PC-9 (cell line): Measurements from ENCODE around the gene BPIFA1.

Experiments
- EZH2 ChIP-seq: fragments of 200-600 bp; sonication (generic); IDR thresholded peaks from 2 replicates; pipeline ENCODE4 v1.8.0; 2017; ENCODE audit warnings: antibody characterized with exemption, low read depth
- TF ChIP-seq, protein P1 (sequence below): fragments of 200-600 bp; sonication (generic); conservative IDR thresholded peaks from 2 replicates; pipeline ENCODE4 v1.6.1; 2017; ENCODE audit warnings: mixed run types, antibody characterized with exemption, mild to moderate bottlenecking, moderate library complexity

DNA sequence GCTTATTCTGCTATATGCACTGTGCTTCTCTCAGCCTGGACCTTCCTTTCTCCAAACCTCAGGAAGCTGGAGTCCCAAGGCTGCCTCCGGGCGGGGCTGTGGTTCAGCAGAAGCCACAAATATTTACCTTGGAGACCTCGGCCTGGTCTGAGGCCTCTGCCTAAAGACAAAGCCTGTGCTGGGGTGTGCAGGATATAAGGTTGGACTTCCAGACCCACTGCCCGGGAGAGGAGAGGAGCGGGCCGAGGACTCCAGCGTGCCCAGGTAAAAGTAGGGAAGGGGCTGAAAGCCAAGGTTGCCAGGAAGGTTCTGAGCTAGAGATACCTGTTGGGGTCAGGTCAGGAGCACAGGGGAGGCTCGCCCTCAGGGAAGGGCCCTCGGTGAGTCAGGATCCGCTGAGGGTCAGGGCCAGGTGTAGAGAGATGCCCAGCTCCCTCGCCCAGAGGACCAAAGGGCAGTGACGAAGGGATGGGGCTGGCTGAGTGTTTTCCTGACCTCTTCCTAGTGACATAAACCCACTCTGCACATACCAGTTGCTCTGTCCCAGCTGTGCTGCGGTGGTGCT, 47.3 kb downstream of the BPIFA1 start, which contains the start of gene BPIFB1:
- TF ChIP-seq, protein P1, sequence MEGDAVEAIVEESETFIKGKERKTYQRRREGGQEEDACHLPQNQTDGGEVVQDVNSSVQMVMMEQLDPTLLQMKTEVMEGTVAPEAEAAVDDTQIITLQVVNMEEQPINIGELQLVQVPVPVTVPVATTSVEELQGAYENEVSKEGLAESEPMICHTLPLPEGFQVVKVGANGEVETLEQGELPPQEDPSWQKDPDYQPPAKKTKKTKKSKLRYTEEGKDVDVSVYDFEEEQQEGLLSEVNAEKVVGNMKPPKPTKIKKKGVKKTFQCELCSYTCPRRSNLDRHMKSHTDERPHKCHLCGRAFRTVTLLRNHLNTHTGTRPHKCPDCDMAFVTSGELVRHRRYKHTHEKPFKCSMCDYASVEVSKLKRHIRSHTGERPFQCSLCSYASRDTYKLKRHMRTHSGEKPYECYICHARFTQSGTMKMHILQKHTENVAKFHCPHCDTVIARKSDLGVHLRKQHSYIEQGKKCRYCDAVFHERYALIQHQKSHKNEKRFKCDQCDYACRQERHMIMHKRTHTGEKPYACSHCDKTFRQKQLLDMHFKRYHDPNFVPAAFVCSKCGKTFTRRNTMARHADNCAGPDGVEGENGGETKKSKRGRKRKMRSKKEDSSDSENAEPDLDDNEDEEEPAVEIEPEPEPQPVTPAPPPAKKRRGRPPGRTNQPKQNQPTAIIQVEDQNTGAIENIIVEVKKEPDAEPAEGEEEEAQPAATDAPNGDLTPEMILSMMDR: no peak
- TF ChIP-seq EZH2: no peak
